KMS-11 (cell line): ENCODE results near the gene GRIK3.

Experiments
- H2AFZ ChIP-seq: fragments of 200-600 bp; sonication (generic); 2 replicates; pipeline ENCODE4 v1.6.1; 2016; ENCODE audit warnings: antibody characterized with exemption, mixed run types, low read depth
- H3K27ac ChIP-seq: fragments of 200-600 bp; sonication (generic); 2 replicates; pipeline ENCODE4 v1.6.1; 2016; ENCODE audit warnings: mild to moderate bottlenecking, mixed run types
- H3K27me3 ChIP-seq: fragments of 200-600 bp; sonication (generic); 2 replicates; pipeline ENCODE4 v1.6.1; 2017; ENCODE audit warnings: mild to moderate bottlenecking, low read depth, mixed run types, moderate library complexity; ENCODE audit not compliant: insufficient read depth
- H3K36me3 ChIP-seq: fragments of 200-600 bp; sonication (generic); 2 replicates; pipeline ENCODE4 v1.6.1; 2017; ENCODE audit warnings: mild to moderate bottlenecking, mixed run types; ENCODE audit not compliant: insufficient read depth
- H3K4me1 ChIP-seq: fragments of 200-600 bp; sonication (generic); 2 replicates; pipeline ENCODE4 v1.6.1; 2016; ENCODE audit warnings: mild to moderate bottlenecking, low read depth, mixed run types; ENCODE audit not compliant: poor library complexity, severe bottlenecking
- H3K4me2 ChIP-seq: fragments of 200-600 bp; sonication (generic); 2 replicates; pipeline ENCODE4 v1.7.0; 2016; ENCODE audit warnings: mild to moderate bottlenecking, mixed run types
- H3K4me3 ChIP-seq: fragments of 200-600 bp; sonication (generic); IDR thresholded peaks from 2 replicates; pipeline ENCODE4 v1.6.1; 2017; ENCODE audit warnings: low read depth, low read length, mixed read lengths; ENCODE audit not compliant: insufficient read depth
- H3K79me2 ChIP-seq: fragments of 200-600 bp; sonication (generic); 2 replicates; pipeline ENCODE4 v1.6.1; 2016; ENCODE audit warnings: low read depth, mixed run types; ENCODE audit not compliant: insufficient read depth
- H3K9ac ChIP-seq: fragments of 200-600 bp; sonication (generic); 2 replicates; pipeline ENCODE4 v1.6.1; 2016; ENCODE audit warnings: mild to moderate bottlenecking, mixed run types
- H4K20me1 ChIP-seq: fragments of 200-600 bp; sonication (generic); 2 replicates; pipeline ENCODE4 v1.6.1; 2016; ENCODE audit warnings: mild to moderate bottlenecking, mixed run types; ENCODE audit not compliant: insufficient read depth
- CTCF ChIP-seq: fragments of 200-600 bp; sonication (generic); conservative IDR thresholded peaks from 2 replicates; pipeline ENCODE4 v1.6.1; 2017; ENCODE audit warnings: low read depth, mild to moderate bottlenecking, antibody characterized with exemption, low read length, moderate library complexity, mixed read lengths

The GRIK3 gene

GRCh38 chr1:36971852-36972618, 62.3 kb downstream of the GRIK3 start:
- no peak overlapping the region for H3K4me2 ChIP-seq
- H3K27ac ChIP-seq, result no peak overlapping the region
- no peak overlapping the region for H3K9ac ChIP-seq
- H3K27me3 ChIP-seq, result peaks cover 13% of the 10 kb centered on the region; the same call in 1 of the 2 replicates
- H2AFZ ChIP-seq, result no peak overlapping the region
- H3K36me3 ChIP-seq, result no peaks in the 10 kb centered on the region
- no peaks in the 10 kb centered on the region for H3K79me2 ChIP-seq
- H3K4me3 ChIP-seq, result no peak overlapping the region
- no peaks in the 10 kb centered on the region for H3K4me1 ChIP-seq
- H4K20me1 ChIP-seq, result no peaks in the 10 kb centered on the region
- no peak for TF ChIP-seq CTCF

DNA sequence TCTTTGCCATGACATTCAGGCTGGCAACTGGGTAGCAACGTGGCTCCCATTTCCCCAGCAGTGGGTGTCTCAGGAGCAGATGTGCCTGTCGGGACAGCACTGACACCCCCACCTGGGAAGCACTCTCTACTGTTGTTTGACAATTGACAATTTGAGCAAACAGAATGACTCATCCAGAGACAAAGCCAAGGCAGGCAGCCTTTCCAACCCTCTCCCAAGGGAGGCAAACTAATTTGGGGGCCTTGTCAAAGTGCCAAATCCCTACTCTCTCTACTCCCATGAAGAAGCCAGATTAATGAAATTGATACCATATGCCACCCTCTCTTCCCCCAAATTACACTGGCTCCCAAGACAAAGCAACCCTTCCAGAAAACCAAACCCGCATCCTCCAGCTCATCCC, 65.6 kb downstream of the GRIK3 start:
- Histone ChIP-seq H2AFZ (no peak overlapping the region), H3K79me2 (no peaks in the 10 kb centered on the region), H3K36me3 (no peaks in the 10 kb centered on the region), H3K27ac (no peak overlapping the region), H3K4me3 (no peak overlapping the region), H3K9ac (no peak overlapping the region), H3K4me1 (no peaks in the 10 kb centered on the region), H3K4me2 (no peak overlapping the region), H3K27me3 (peaks cover 13% of the 10 kb centered on the region; the same call in 1 of the 2 replicates), H4K20me1 (no peaks in the 10 kb centered on the region)
- no peak for TF ChIP-seq CTCF

GRCh38 chr1:36966242-36966641, 68.1 kb downstream of the GRIK3 start:
- H3K4me1 ChIP-seq, result no peaks in the 10 kb centered on the region
- H2AFZ ChIP-seq, result no peak overlapping the region
- peaks cover 18% of the 10 kb centered on the region; the same call in 1 of the 2 replicates for H3K27me3 ChIP-seq
- no peaks in the 10 kb centered on the region for H4K20me1 ChIP-seq
- no peak overlapping the region for H3K4me2 ChIP-seq
- H3K36me3 ChIP-seq, result no peaks in the 10 kb centered on the region
- H3K79me2 ChIP-seq, result no peaks in the 10 kb centered on the region
- no peak overlapping the region for H3K4me3 ChIP-seq
- H3K27ac ChIP-seq, result no peak overlapping the region
- H3K9ac ChIP-seq, result no peak overlapping the region
- no peak for TF ChIP-seq CTCF

- Histone ChIP-seq H3K9ac (no peak overlapping the region), H3K27ac (no peak overlapping the region), H3K4me3 (no peak overlapping the region), H4K20me1 (no peaks in the 10 kb centered on the region), H2AFZ (no peak overlapping the region), H3K4me1 (no peaks in the 10 kb centered on the region), H3K4me2 (no peak overlapping the region), H3K79me2 (no peaks in the 10 kb centered on the region), H3K36me3 (no peaks in the 10 kb centered on the region), H3K27me3 (peaks cover 20% of the 10 kb centered on the region; the same call in 1 of the 2 replicates)
- TF ChIP-seq CTCF, result no peak
These were observed 68.8 kb downstream of the GRIK3 start for GRCh38 chr1:36965275-36966159.
